Neural cell (in vitro differentiated cells): ENCODE results near the gene CYB561.

Experiments
- CTCF ChIP-seq: fragments of 450-650 bp; IDR thresholded peaks from 2 replicates; pipeline ENCODE4 v1.5.1; 2014; ENCODE audit warnings: antibody characterized with exemption, mild to moderate bottlenecking, moderate library complexity; ENCODE audit not compliant: poor library complexity, severe bottlenecking
- RAD21 ChIP-seq: fragments of 450-650 bp; conservative IDR thresholded peaks from 2 replicates; pipeline ENCODE4 v1.6.1; 2014; ENCODE audit warnings: antibody characterized with exemption, mild to moderate bottlenecking, moderate library complexity

- TF ChIP-seq RAD21 (no peak), CTCF (no peak)
Measured at GRCh38 chr17:63450551-63450950, 4.4 kb upstream of the CYB561 start.
